Daoy (cell line): ENCODE results near the gene ATP8A2. TPM values are rescaled to one million over a fixed set of nuclear protein-coding genes. Genes with fewer than 3 reads are reported as not detected.
"Not testable (repeated sequence)": the region's sequence is repeated elsewhere in the genome, so short reads cannot be mapped to it uniquely, and the experiment has no call there.

ENCODE experiments used
- DNase-seq: peaks from one replicate; pipeline ENCODE4 v3.0.0-alpha.2; 2015; ENCODE audit warnings: low read depth
- total RNA-seq: library from RNA; depleted of rRNA; stranded (reverse); fragments of >200 nt; shearing (Covaris generic); gene quantifications from 2 replicates; pipeline ENCODE4 v1.2.3, GENCODE V29; 2014; rRNA removed

The ATP8A2 gene
- 2.7 and 4.6 TPM in 2 replicates for total RNA-seq

DNA sequence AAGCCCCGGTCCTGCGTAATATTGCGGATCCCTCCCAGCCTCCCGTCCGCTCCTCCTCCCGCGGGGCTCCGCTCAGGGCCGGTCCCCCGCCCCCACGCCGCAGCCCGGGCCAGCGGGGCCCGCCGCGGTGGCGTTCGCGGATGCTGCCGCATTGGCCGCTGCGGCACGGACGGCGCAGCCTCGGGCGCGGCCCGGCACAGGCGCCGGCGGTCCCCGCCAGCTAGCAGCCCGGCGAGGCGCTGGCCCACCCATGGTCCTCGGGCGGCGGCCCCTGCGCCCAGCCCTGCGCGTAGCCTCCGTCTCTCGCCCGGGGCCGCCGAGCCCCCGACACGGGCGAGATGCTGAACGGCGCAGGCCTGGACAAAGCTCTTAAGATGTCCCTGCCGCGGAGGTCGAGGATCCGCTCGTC lies at the start of gene ATP8A2:
ATP8A2 (plus strand) TSS at position 100 of the 409 bp plus-strand sequence; CDS start at position 339, 239 bp downstream.
- DNase-seq: no peak

DNA sequence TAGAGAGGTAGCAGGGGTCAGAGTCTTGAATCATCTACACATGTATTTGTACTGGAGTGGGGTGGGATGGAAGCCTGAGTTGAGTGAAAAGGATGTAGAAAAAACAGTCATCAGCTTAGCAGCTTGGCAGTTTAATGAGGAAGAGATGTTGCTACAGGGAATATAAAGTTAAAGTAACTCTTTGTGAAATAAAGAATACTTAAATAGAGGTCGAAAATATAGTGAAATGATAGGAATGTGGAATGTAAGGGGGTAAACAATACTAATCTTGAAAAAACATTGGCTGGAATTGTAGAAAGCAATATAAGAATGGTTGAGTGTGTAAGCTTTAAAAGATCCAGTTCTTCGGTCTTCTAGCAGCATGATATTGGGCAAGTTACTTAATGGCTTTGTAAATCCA lies 47.7 kb upstream of the ATP8A2 start:
- DNase-seq: no peak

DNA sequence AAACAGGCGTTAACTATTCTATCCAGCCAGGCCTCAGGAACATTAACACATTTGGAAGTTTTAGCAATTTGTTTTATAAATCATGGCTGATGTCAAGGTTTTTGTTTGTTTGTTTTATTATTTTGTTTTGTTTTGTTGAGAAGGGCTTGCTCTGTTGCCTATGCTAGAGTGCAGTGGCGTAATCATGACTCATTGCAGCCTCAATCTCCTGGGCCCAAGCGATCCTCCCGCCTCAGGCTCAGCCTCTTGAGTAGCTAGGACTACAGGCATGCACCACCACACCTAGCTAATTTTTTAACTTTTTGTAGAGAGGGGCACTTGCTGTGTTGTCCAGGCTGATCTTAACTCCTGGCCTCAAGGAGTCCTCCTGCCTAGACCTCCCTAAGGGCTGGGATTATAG lies 42.1 kb upstream of the ATP8A2 start:
- DNase-seq: no peak

DNA sequence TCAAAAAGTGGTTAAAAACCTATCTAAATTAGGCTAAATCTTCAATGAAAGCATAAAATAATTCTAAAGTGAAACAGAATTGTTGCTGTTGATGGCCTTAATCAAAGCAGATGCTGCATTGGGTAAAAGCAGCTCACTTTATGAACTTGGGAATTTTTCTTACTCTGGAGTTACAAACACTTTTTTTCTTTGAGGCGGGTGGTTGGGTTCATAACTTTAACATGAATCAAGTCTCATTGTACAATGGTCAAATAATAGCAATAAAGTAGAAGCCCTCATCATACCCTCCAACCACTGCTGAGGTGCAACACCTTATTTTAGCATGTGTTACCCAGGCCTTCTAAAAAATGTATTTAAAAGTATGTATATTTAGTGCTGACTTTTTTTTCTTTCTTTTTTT lies 41.2 kb upstream of the ATP8A2 start:
- DNase-seq: no peak

DNA sequence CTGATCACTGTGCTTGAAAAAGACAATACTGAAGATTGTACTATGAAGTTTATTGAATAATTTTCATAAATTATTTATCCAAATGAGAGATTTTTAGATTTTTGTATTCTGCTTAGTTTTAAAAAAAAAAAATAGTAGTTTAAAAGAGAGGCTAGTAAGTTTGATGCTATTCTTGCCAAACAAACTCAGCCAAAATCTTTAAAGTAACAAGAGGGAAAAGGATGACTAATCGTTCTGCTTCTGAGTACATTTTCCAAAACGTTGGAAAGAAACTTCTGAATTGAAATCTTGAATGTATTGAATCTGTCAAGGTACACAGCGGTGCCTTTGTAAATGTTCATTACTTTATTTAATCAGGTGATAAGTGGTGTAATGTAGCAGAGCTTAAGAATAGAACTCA lies 35.9 kb upstream of the ATP8A2 start:
- DNase-seq: no peak

DNA sequence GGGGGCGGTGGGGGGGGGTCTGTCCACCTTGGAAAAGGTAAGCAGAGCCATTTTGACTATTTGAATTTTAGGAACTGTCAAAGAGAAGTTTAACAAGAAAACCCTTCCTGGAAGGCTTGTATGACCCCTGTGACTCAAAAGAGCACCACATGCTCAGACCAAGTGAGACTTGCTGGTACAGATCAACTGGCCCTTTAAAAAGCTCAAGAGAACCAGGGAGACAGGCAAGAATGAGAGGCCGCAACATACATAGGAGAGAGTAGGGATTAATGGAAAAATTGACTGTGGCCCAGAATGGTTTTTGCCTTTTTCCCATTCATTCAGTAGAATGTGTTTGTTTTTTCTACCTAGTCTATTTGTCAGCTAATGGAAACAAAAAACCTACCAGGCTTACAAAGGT lies 26.2 kb upstream of the ATP8A2 start:
- no peak for DNase-seq

DNA sequence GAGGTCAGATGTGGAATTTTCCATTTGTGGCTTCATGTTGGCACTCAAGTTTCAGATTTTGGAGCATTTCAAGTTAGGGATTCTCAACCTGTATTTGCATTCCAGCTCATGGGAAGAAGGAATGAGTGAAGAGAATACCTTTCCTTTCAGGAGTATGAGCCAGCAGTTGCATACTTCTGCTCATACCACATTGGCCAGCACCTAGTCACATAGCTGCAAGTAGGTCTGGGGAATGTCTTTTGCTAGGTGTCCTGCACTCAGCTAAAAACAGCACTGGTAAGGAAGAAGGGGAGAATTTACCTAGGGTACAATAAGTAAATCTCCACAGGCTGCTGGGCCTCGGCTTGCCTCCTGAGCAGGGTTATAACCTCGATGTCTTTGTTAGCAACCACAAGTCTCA lies 24.6 kb upstream of the ATP8A2 start:
- DNase-seq: no peak

DNA sequence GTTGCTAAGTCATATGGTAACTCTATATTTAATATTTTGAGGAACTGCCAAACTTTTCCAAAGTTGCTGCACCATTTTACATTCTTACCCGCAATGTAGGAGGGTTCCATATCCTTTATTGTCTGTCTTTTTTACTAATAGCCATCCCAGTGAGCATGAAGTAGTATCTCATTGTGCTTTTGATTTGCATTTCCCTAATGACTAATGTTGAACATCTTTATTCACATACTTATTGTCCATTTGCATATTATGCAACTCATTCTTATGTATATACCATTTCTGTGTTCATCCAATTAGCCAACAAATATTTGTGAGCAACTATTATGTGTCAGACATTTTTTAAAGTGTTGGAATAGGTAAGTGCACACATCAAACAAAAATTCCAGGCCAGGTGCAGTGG lies 20.4 kb upstream of the ATP8A2 start:
- no peak for DNase-seq

DNA sequence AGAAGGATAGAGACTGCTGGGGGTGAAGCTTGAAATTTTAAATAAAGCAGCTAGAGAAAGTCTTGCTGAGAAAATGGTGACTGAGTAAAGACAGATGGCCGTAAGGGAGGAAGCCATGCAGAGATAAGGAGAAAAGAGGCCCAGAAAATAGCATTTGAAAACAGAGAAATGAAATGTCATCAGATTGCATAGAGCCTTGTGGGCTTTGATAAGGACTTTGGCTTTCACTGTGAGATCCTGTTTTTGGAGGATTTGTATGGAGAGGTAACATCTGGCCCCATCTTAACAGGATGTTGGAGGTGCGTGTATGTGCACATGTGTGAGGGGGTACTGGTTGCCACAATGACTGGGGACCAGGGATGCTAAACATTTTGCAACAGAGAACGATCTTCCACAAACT lies 19.5 kb upstream of the ATP8A2 start:
- DNase-seq: no peak

DNA sequence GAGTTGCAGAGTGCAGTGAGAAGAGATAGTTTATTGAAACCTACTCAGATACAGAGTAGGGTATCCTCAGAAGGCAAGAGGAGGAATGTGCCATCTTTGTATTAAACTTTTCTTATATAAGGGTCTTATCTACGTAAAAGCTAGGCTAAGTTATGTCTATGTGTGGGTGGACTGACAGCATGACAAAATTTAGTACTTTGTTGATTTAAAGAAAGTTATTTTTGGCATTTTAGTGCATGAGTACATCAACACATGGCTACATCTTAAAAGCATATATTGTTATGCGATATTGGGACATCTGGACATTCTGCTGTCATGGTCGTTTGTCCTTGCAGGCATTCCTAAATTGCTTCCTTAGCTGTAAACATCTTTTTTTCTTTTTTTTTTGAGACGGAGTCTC lies 19.0 kb upstream of the ATP8A2 start:
- no peak for DNase-seq

DNA sequence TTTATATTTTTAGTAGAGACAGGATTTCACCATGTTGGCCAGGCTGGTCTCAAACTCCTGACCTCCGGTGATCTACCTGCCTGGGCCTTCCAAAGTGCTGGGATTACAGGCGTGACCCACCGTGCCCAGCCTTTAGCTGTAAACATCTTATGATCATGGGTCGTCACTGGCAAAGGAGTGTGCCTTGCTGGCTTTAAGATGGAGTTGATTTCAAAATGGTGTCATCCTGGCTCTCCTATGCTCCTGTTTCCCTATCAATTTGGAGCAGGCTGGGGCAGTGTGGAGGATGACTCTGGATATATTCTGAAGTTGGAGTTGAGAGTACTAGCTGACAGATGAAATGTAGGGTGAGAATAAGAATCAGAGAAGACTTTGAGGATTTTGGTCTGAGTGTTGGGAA lies 18.4 kb upstream of the ATP8A2 start:
- DNase-seq: no peak

DNA sequence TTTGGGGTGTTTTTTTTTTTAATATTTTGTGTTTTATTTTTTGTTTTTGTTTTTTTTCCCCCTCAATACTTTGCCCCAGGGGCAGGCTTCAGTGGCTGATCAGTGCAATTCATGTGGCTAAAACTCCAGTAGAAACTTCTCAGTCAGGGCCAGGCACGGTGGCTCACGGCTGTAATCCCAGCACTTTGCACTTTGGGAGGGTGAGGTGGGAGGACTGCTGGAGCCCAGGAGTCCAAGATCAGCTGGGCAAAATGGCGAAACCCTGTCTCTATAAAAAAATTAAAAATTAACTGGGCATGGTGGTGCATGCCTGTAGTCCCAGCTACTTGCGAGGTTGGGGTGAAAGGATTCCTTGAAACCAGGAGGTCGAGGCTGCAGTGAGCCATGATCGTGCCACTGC lies 17.4 kb upstream of the ATP8A2 start:
- no peak for DNase-seq

DNA sequence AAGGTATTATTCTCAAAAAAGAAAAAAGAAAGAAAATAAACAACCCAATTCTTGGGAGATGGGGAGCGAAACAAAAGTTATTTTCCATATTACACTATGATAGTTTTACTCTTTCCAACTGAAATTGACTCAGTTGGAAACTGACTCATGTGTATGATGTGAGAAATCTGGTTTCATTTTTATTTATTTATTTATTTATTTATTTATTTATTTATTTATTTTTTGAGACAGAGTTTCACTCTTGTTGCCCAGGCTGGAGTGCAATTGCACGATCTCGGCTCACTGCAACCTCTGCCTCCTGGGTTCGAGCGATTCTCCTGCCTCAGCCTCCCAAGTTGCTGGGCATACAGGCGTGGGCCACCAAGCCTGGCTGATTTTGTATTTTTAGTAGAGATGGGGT lies 11.3 kb upstream of the ATP8A2 start:
- DNase-seq: not testable (repeated sequence)

DNA sequence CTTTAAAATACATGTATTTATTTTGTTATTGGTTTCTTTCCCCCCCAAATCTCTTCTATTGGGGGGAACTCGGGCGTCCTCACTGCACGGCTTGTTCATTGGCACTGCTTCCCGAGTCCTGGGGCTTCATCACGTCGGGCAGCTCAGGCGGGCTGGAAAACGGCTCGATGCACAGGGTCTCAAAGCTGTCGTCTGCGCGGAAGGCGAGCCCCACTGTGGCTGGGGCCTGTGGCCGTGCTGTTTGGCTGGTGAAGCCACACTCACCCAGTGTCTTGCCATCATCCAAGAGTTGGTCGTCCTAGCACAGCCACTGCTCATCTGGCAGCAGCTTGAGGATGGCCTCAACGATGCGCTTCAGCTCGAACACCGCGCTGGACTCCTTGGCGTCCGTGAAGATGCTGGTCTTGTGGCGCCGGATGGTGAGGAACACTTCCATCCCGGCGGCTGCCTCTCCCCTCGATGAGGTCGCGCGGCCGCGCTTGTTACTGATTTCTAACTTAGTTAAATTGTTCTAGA lies 6.0 kb upstream of the ATP8A2 start:
- no peak for DNase-seq

DNA sequence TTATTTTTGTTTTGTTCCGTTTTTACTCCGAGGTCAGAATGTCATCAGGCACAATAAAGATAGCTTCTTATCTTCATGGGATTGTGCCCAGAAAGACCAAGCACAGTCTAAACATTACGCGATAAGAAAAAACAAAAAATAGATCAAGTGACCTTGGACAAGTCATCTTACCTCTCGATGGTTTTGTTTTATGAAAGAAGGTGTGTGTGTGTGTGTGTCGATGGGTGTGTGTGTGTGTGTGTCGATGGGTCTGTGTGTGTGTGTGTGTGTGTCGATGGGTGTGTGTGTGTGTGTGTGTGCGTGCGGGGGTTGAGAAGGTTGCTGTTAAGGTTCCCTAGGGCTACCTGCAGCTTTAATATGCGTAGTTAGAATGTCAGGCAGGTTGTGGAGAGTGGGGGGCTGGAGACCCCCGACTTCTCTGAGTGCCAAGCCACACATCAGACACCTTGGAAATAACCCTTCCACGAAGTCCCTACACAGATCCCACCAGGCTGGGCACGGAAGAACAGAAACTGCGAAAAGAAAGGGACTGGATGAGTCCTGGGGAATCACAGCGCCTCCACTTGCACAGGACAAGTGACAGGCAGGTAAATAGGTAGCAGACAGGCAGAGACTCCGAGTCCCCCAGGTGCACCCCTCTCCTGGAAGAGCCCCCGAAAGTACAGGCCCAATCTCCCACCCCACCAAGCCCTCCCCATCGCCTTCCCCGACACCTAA lies 458 bp upstream of the ATP8A2 start:
- no peak for DNase-seq

DNA sequence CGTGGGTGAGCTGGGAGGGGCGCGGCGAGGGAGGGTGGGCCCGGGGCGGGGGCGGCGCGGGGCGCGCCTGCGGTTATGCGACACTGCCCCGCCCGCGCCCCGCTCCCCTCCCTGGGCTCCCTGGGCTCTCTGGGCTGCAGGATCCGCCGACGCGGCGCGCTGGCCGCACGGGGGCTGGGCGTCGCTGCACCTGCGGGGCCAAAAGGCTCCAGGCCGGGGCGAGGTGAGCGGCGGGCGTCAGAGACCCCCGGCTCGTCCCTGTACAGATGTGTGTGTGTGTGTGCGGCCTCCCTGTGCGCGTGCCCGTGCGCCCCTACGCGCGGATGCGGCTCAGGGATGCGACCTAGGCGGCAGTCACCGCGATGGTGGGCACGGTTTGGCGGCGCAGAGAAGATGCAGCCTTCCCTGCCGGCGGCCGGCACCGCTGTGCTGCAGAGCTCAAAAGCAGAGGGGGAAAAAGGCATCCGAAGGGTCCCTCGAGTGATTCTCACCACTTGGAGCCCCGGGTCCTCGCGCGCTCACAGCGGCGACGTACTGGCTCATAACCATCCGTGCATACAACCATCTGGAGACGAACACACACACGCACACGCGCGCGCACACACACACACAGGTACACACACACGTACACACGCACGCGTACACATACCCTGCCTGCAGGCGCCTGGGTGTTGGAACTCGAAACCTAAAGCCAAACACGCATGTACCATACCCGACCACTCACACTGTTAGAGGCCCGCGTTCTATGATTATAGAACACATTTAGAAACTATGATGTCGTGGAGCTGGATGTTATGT lies 709 bp downstream of the ATP8A2 start:
- no peak for DNase-seq

DNA sequence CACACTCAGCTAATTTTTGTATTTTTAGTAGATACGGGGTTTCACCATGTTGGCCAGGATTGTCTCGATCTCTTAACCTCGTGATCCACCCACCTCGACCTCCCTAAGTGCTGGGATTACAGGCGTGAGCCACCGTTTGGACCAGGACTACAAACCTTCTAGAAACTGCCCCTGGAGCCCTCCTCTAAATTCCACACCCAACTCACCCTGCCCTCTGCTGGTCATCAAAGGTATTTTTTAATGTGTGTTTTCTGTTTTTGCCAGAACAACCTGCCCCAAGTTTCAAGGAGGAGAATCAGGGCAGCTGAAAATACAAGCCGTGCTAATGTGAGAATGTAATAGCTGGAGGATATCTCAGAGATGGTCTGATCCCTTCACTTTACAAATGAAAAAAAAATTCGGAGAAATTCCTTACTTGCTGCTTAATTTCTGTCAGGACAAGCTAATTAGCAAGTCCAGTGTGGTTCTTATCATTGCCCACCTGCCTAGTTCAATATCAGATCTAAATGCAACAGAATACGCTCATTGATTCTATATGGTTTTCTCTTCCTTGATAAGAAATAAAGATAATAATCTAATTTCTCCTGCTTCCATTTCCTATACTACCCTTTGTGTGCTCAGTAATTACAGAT lies 4.1 kb downstream of the ATP8A2 start:
- peak; percentile 27 for DNase-seq

DNA sequence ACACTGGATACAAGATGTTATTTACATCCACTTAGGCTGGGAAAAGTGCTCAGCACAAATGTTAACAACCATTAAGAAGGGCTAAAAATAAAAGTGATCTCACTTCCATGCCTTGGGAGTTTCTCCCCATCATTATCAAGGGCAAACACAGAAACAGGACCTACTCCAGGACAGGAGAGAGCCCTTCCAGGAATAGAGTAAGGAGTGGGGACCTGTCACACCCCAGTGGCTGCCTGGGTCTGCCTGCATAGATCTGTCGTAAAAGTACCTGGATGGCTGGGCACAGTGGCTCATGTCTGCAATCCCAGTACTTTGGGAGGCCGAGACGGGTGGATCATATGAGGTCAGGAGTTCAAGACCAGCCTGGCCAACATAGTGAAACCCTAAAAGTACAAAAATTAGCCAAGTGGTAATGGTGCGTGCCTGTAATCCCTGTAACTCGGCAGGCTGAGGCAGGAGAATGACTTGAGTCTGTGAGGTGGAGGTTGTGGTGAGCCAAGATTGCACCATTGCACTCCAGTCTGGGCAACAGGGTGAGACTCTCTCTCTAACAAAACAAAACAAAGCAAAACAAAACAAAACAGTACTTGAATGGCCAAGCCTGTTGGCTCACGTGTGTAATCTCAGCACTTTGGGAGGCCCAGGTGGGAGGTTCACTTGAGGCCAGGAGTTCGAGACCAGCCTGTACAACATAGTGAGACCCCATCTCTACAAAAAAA lies 5.6 kb downstream of the ATP8A2 start:
- DNase-seq: no peak

DNA sequence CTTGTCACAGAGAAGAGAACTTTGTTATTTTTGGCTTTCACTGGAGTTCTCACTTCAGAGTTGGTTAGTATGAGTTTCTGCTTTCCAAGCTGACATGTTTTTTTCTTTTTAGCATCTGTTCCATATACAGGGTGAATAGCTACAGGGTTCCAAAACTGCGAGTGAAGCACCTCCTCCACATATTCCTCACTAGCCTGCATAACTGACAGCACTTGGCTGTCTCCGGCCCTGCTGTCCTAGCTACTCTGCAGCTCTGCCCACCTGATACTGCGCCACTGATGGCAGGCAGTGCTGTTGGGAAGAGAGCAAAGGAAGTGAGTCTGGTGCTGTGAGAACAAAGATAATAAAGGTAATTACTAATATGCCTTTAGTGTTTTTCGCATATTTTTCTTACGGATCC lies 6.8 kb downstream of the ATP8A2 start:
- DNase-seq: no peak

DNA sequence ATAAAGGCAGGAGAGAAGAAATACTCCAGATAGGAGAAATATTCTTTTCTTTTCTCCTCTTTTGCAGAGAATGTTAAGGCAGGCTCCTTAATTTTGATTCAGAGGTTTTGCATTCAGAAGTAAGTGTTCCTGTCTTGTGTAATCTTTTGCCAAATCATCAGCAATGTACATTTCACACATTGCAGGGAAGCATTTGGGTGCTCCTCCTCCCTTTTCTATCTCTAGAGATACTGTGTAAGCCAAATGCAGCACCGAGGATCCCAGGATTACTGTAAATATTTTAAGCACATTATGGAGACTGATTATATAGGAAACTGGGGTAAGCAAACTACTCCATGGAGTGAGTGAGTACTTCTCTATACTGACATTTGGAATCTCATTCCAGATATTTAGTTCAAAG lies 7.2 kb downstream of the ATP8A2 start:
- no peak for DNase-seq

DNA sequence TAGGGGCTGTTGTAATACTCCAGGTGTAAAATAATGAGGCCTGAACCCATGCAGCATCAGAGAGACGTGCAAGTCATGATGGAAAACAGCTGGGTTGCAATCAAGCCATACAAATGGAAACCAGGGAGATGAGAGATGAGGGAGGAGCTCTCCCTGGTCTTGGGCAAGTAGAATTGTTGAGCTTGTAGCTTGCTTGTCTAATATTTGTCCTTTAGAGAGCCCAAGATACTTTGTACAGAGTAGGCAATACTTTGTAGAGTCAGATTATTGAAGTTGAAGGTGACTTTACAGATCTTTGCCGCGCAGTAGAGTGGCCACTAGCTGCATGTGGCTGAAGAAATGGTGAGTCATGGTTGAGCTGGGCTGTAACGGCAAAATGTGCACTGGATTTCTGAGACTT lies 8.3 kb downstream of the ATP8A2 start:
- DNase-seq: peak; percentile 27

DNA sequence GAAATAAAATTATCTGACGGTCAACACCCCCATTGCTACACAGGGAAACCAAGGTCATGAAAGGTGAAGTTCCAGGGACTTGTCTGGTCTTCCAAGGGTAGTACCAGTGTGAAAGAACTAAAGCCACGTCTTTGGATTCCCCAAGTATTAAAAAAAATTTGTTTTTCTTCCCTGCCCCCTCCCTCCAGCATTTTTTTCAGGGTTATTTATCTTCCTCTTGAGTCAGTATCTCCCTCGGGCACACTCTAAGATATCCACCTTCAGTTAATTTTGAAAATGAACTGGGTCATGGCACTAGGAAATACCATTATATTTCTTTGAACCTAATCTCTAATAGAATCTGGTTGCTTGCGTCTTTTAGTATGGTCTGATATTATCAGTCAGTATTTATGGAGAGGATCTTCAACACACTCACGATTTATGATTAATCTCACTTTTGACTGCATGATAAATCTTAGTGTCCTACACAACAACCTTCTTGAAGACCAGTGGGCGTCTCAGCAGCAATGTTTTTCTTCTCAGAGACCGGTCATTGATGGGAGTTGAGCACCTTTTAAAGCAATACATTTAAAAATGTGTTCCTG lies 9.1 kb downstream of the ATP8A2 start:
- DNase-seq: no peak
